MCF 10A (cell line): Measurements from ENCODE around the gene ALPL. TPM values are rescaled to one million over a fixed set of nuclear protein-coding genes. Genes with fewer than 3 reads are reported as not detected.

ENCODE experiments used
- BruUV-seq: library from RNA; stranded (reverse); fragments of 400-500 nt; replicated peaks from 2 replicates; lab custom pipeline; 2021; lab: Mats Ljungman, UMichigan
- CTCF ChIA-PET: fragments of 300-600 bp; sonication (Branson Sonifier 250); formaldehyde crosslinking; extraction: SDS; loops from one replicate; lab custom pipeline; 2021; ENCODE audit warnings: antibody characterized with exemption, inconsistent platforms; lab: Yijun Ruan, JAX
- POLR2A ChIA-PET: fragments of 300-600, 350-650 bp; sonication (Branson Sonifier 250); formaldehyde crosslinking; extraction: SDS; loops from one replicate; lab custom pipeline; 2020; ENCODE audit warnings: antibody characterized with exemption, inconsistent platforms; lab: Yijun Ruan, JAX
- DNase-seq: peaks from one replicate; pipeline ENCODE4 v3.0.0-alpha.2; 2018; ENCODE audit not compliant: unreplicated experiment
- H3K27ac Mint-ChIP-seq: one replicate; pipeline ENCODE4 v1.8.0; 2022; ENCODE audit warnings: mild to moderate bottlenecking, low read depth, mixed read lengths; ENCODE audit not compliant: unreplicated experiment
- H3K27me3 Mint-ChIP-seq: one replicate; pipeline ENCODE4 v1.8.0; 2022; ENCODE audit warnings: mixed read lengths; ENCODE audit not compliant: insufficient read depth, unreplicated experiment
- H3K36me3 Mint-ChIP-seq: one replicate; pipeline ENCODE4 v1.8.0; 2022; ENCODE audit warnings: mild to moderate bottlenecking, moderate library complexity, mixed read lengths; ENCODE audit not compliant: insufficient read depth, unreplicated experiment
- H3K4me1 Mint-ChIP-seq: one replicate; pipeline ENCODE4 v1.8.0; 2022; ENCODE audit warnings: mixed read lengths; ENCODE audit not compliant: insufficient read depth, unreplicated experiment
- H3K4me3 Mint-ChIP-seq: one replicate; pipeline ENCODE4 v1.8.0; 2022; ENCODE audit warnings: mild to moderate bottlenecking, moderate library complexity, mixed read lengths; ENCODE audit not compliant: unreplicated experiment
- H3K9me3 Mint-ChIP-seq: one replicate; pipeline ENCODE4 v1.8.0; 2022; ENCODE audit warnings: mixed read lengths; ENCODE audit not compliant: unreplicated experiment
- CTCF ChIP-seq: fragments of 200-600 bp; IDR thresholded peaks from one replicate; pipeline ENCODE4 v1.8.0; 2022; ENCODE audit warnings: antibody characterized with exemption, mild to moderate bottlenecking; ENCODE audit not compliant: unreplicated experiment
- intact Hi-C: fragments of 100-400 bp; cut with micrococcal nuclease; formaldehyde crosslinking; loops from 2 replicates; pipeline ENCODE4 v1.14.1; 2022
- total RNA-seq: library from RNA; stranded (reverse); gene quantifications from 2 replicates; pipeline ENCODE4 v1.2.3, GENCODE V29; 2022

Gene ALPL
- total RNA-seq, 1 experiment from 2014 or later = not detected

GRCh38 chr1:21579791-21580190 lies 70.6 kb downstream of the ALPL start:
- DNase-seq = no peak
- H3K4me1 Mint-ChIP-seq = no peaks in the 10 kb centered on the region
- H3K27ac Mint-ChIP-seq = no peak overlapping the region
- no peak overlapping the region for H3K4me3 Mint-ChIP-seq
- TF ChIP-seq CTCF = no peak
- ChIA-PET CTCF (interaction anchor here (1.3 kb wide), 1 partner anchor 211 kb away, joined by 5 read pairs; no protein-coding TSS in a partner anchor), POLR2A (interaction anchor here (0.6 kb wide), 1 partner anchor 473 kb away, joined by 3 read pairs; no protein-coding TSS in a partner anchor)
- BruUV-seq = no TSS peak
- intact Hi-C loops = no loop called here
- no peaks in the 10 kb centered on the region for H3K9me3 Mint-ChIP-seq
- no peaks in the 10 kb centered on the region for H3K36me3 Mint-ChIP-seq
- peaks cover 12% of the 10 kb centered on the region for H3K27me3 Mint-ChIP-seq

- peaks cover 12% of the 10 kb centered on the region for H3K27me3 Mint-ChIP-seq
- TF ChIP-seq CTCF = no peak
- no peak overlapping the region for H3K4me3 Mint-ChIP-seq
- H3K9me3 Mint-ChIP-seq = no peaks in the 10 kb centered on the region
- CTCF ChIA-PET = no interaction called here
- H3K36me3 Mint-ChIP-seq = peaks cover 6% of the 10 kb centered on the region
- DNase-seq = no peak
- intact Hi-C loops = no loop called here
- H3K27ac Mint-ChIP-seq = no peak overlapping the region
- BruUV-seq = no TSS peak
- H3K4me1 Mint-ChIP-seq = peaks cover 16% of the 10 kb centered on the region
- POLR2A ChIA-PET = no interaction called here
These were observed 74.9 kb downstream of the ALPL start for GRCh38 chr1:21584096-21584495.

GRCh38 chr1:21585037-21585436 lies 75.8 kb downstream of the ALPL start:
- H3K9me3 Mint-ChIP-seq = no peaks in the 10 kb centered on the region
- H3K27me3 Mint-ChIP-seq = peaks cover 12% of the 10 kb centered on the region
- CTCF ChIA-PET = no interaction called here
- H3K4me1 Mint-ChIP-seq = peaks cover 16% of the 10 kb centered on the region
- POLR2A ChIA-PET = no interaction called here
- peaks cover 6% of the 10 kb centered on the region for H3K36me3 Mint-ChIP-seq
- no peak overlapping the region for H3K4me3 Mint-ChIP-seq
- no peak overlapping the region for H3K27ac Mint-ChIP-seq
- no peak for DNase-seq
- intact Hi-C loops = no loop called here
- TF ChIP-seq CTCF = no peak
- no TSS peak for BruUV-seq

GRCh38 chr1:21586222-21586621 lies 77.0 kb downstream of the ALPL start:
- Mint-ChIP-seq H3K27ac (no peak overlapping the region), H3K4me3 (no peak overlapping the region), H3K27me3 (peaks cover 10% of the 10 kb centered on the region), H3K4me1 (peaks cover 16% of the 10 kb centered on the region), H3K9me3 (no peaks in the 10 kb centered on the region), H3K36me3 (peaks cover 6% of the 10 kb centered on the region)
- POLR2A ChIA-PET = no interaction called here
- no peak for DNase-seq
- intact Hi-C loops = no loop called here
- CTCF ChIA-PET = no interaction called here
- no TSS peak for BruUV-seq
- no peak for TF ChIP-seq CTCF
